NK-92 treated with Interleukin-12 subunit alpha and Interleukin-12 subunit beta, amount 100 ng/mL, for 24 hours (cell line): ENCODE data around the gene NLRP4.
"Not testable (repeated sequence)": the region's sequence is repeated elsewhere in the genome, so short reads cannot be mapped to it uniquely, and the experiment has no call there.

ENCODE experiments used
- DNase-seq: peaks from one replicate; lab custom pipeline; 2025; lab: John Stamatoyannopoulos, UW

Gene NLRP4

DNA sequence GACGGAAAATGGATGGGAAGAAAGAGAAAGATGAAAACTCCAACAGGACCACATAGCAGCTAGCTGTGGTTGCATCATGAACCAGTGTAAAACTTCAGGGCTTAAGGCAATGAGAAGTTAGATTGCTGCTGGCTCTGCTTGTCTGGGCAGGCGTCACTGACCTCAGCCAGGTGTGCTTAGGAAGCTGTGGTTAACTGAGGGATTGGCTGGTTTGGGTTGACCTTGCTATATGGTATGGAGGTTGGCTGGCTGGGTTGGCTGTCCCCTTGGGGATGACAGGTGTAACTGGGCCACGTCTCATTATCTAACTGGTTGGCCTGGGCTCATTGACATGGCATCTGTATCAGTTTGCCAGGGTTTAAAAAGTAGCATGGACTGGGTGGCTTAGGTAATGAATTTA lies 40.9 kb downstream of the NLRP4 start:
- no peak for DNase-seq

DNA sequence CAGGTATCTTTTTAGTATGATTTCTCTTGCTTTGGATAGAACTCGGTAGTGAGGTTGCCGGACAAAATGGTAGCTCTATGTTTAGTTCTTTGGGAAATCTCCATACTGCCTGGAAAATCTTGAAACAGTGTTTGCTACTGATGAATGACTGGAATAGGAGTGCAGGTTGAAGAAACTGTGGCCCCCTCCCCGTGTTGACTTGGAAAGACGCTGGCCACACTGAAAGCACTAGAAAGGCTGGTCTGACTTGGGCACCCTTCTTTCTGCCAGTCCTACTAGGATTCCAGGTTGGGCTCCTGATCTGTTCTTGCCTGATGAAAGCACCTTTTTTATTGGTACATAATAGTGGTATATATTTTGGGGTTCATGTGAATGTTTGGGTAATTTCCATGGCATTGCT lies 46.3 kb downstream of the NLRP4 start:
- no peak for DNase-seq

DNA sequence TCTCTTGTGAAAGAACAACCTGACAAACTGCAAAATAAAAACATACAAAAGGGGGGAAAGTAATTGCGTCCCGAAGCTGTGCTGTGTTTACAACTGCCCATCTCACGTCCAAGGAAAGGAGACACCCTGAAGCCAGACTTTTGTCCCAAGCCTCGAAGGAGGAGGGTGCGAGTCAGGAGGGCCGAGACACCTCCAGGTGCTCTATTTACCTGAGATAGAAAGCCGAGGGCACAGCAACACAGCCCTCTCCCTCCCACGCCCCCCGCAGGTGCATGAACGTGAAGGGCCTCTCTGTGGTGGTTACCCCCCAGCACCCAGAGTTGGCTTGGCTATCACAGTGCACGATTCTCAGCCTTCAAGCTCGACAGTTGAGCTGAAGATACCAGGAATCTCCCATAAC lies 62.6 kb downstream of the NLRP4 start:
- no peak for DNase-seq

DNA sequence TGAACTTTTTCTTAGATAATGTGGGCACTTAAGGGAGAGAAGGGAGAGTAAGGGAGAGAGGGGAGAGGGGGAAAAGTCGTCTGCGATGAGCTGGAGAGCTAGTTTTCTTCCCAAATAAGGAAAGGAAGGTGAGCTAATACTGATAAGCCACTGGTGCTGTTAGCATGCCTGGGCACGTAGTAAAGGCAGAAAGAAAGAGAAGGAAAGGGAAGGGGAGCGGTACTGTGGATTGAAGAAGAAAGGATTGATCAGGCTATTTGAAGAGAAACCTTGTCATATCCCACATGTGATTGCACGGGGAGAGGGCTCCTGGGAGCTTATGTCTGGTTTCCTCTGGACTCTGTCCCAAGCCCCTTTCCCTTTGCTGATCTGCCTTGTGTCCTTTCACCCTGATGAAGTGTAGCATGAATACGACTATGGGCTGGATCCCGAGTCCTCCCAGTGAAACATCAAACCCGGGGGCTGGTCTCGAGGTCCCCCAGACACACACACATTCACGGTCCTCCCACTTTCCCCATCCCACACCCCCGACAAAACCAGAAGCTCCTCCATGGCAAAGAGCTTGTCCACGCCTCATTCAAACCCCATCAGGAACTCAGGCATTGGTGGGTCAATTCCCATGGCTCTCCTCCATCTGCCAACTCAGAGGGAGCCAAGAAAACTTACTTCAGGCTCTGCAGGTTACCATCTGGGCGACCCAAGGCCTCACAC lies 65.2 kb downstream of the NLRP4 start:
- DNase-seq = no peak

DNA sequence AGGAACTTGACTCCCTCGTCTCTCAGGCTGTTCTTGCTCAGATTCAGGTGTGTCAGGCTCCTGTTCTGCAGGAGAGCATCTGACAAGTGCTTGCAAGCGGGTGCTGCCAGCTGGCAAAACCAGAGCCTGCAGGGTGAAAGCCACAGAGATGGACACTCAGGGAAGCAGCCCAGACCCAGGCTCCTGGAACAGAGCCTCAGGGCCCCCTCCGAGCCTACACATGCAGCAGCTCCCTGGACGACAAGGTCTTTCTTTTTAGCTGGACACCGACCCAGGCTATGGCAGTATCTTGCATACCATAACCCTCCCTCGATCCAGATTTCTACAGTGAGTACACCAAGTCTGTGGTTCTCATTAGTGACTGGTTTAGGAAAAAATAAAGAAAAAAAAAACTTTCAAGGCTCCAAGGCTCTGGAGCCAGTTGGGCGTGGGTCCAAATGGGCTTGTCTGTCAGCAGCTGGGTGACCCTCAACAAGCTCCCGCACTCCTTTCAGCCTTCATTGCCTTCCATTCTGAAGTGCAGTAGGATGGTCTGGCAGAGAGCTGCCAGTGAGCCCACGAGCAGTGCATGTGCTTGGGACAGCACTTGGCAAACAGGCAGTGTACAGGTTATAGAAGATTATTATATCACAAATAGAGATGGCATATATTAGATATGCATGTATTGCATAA lies 65.9 kb downstream of the NLRP4 start:
- DNase-seq = no peak

DNA sequence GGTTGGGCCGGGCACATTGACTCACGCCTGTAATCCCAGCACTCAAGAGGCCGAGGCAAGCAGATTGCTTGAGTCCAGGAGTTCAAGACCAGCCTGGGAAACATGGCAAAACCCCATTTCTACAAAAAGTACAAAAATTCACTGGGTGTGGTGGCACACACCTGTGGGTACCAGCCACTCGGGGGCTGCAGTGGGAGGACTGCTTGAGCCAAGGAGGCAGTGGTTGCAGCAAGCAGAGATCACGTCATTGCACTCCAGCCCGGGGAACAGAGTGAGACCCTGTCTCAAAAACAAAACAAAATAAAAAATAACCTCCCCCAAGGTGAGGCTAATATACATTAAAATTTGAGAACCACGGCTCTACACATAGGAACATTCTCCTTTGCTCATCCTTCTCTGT lies 70.9 kb downstream of the NLRP4 start:
- no peak for DNase-seq

DNA sequence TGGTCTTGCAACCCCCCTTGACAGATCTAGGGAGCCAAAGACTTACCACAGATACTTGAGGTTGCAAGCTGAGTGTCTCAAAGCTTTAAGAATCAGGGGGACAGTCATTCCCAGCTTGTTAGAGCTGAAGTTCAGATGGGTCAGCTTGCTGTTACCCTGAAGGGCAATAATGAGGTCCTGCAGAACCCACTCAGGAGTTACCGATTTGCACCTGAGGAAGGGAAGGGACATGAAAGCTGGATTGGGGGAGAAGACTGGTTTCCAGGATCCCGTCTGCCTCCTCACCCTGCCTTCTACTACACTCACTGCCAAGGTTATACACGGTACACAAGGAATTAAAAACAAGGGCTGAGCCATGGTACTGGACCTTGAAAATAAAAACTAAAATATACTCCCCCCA lies 71.4 kb downstream of the NLRP4 start:
- no peak for DNase-seq

DNA sequence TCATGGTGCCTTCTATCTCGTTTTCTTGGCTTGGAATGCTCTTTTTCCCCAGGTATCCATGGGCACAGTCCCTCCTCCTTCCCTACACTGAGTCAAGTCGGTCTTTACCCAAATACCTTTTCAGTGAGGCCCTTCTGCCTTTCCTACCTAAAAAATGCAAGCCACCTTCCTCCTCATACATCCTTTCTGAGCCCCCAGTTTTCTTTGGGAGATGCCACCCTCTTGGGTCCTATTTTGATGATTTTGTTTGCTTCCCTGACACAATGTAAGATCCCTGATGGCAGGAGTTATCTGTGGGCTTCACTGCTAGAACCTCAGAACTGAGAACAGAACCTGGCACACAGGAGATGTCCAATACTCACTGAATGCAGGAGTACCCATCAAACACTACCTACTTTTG lies 73.5 kb downstream of the NLRP4 start:
- DNase-seq = no peak

DNA sequence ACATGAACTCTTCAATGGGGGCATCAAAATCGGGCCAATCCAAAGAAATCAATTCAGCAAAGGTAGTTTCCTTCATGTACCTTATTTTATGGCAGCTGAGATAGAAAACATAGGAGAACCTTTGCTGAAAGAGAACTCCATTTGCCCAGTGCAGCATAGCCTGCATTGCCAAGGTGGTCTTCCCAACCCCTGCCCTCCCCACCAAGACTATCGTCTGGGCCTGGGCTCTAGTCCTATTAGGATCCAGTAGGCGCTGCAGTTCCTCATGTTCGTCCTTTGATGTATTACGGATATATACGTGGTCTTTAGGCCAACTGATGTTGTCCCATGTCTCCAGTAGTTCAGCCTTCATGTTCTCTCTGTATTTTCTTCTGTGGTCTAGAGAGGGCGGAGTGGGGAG lies 76.6 kb downstream of the NLRP4 start:
- DNase-seq = no peak

DNA sequence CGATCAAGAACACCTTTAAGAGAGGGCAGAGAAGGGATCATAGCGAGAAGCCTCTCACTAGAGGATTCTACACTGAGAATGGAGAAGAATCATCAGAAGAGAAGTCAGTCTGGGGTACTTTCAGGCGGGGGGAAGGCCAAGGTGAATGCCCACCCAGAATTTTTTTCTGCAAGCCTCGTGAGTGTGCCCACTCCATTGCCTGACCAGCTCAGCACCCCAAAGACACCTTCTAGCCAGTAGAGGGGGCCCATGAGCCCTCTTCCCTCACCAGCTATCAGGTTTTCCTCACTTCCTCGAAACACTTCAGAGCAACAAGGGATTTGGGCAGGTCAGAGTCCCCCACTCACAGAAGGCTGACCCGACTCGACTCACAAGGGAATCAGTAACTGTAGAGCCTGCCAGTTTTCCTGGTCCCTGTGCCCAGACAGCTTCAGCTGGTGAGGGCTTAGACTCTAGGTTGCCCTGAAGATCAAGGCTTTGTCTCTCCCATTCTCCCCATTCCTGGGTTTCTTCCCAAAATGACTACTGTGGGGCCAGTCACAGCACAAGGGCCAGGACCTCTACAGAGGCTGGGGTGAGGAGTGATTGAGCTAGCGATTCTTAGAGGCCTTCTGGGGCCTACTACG lies 77.4 kb downstream of the NLRP4 start:
- DNase-seq = no peak

DNA sequence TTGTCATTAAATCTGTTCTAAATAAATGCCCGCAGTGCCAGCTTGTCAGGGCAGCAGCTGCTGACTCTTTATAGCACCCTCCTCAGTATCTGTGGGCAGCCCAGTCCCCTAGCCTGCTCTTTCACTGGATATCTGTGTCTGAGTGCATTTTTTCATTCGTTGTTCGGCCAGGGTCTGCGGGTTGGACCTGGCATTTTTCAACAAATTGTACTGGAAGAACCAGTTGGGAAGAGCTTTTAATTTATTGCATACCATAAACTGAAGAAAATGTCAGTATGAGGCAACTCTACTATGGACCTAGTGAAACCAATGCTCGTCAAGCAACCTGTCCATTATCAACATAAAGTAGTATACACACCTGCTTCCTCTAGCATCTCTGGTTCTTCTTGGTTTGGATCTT lies 87.2 kb downstream of the NLRP4 start:
- DNase-seq = no peak

DNA sequence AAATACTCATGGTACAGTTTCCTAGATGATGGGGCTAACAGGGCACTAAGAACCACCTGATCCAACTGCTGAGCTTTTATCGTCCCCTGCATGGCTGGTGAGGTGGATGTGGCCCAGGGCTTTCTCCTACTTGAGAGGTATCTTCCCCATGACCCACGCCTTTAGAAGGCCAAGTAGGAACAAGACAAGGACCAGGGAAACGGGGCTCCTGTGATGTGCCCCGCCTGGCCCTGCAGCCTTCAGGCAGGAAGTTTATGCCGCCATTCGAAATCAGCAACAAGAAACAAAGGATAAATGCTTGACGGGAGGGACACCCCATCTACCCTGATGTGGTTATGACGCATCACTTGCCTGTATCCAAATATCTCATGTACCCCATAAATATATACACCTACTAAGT lies 91.7 kb downstream of the NLRP4 start:
- no peak for DNase-seq

DNA sequence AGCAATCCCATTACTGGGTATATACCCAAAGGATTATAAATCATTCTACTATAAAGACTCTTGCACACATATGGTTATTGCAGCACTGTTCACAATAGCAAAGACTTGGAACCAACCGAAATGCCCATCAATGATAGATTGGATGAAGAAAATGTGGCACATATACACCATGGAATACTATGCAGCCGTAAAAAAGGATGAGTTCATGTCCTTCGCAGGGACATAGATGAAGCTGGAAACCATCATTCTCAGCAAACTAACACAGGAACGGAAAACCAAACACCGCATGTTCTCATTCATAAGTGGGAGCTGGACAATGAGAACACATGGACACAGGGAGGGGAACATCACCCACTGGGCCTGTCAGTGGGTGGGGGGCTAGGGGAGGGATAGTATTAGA lies 92.9 kb downstream of the NLRP4 start:
- not testable (repeated sequence) for DNase-seq

DNA sequence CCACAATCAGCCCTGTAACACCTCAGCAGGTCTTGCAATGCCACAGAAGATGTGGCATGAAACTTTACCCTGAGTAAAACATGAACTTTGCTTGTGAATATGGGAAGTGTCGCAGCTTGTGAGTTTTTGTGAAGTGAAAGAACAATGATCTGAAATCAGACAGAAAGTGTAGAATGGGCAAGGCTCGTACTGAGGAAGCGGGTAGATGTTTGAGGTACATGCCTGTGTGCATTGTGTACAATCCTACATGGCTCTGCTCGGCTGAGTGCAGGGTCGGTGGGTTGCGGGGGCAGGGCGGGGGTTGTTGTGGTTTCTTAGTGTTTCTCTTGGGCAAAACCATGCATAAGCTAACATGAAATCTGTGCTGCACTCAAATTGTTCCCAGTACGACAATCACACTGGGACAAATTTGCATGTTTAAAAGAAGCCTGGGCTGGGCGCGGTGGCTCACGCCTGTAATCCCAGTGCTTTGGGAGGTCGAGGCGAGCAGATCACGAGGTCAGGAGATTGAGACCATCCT lies 94.7 kb downstream of the NLRP4 start:
- DNase-seq = no peak
